Sigmoid colon (tissue), 7 donors: ENCODE measurements around the gene RNU1-2. TPM values are rescaled to one million over a fixed set of nuclear protein-coding genes. Genes with fewer than 3 reads are reported as not detected.
"Not testable (repeated sequence)": the region's sequence is repeated elsewhere in the genome, so short reads cannot be mapped to it uniquely, and the experiment has no call there.

Source experiments
- DNase-seq: peaks from one replicate; pipeline ENCODE4 v3.0.0-alpha.2; 2019
- H3K27ac ChIP-seq, 4 donors: fragments of 200-600 bp; sonication (generic); one replicate each; pipeline ENCODE4 v1.5.1; 2016 to 2019; ENCODE audit warnings: mild to moderate bottlenecking in 1 of 4
- H3K27me3 ChIP-seq, 3 donors: fragments of 200-600 bp; sonication (generic); one replicate each; pipeline ENCODE4 v1.5.1; 2019; ENCODE audit warnings: mild to moderate bottlenecking in 1 of 3
- H3K36me3 ChIP-seq, 4 donors: fragments of 200-600 bp; sonication (generic); one replicate each; pipeline ENCODE4 v1.5.1; 2016 to 2019
- H3K4me1 ChIP-seq, 4 donors: fragments of 200-600 bp; sonication (generic); one replicate each; pipeline ENCODE4 v1.5.1; 2017 to 2019
- H3K4me3 ChIP-seq, 4 donors: fragments of 200-600 bp; sonication (generic); one replicate each; pipeline ENCODE4 v1.5.1; 2017 to 2019; ENCODE audit warnings: mild to moderate bottlenecking in 2 of 4, moderate library complexity in 1 of 4
- H3K9me3 ChIP-seq, 4 donors: fragments of 200-600 bp in 3 of 4; sonication (generic) in 3 of 4; one replicate each; pipeline versions ENCODE4 v1.5.1 to v1.6.1; 2013 to 2019
- EP300 ChIP-seq, 4 donors: sonication (generic); formaldehyde crosslinking; IDR thresholded peaks; one replicate each; pipeline ENCODE4 v1.6.1; 2017; ENCODE audit warnings: antibody characterized with exemption in 4 of 4
- POLR2A ChIP-seq, 2 donors: fragments of 450-650 bp; IDR thresholded peaks; one replicate each; pipeline ENCODE4 v1.6.1; 2016; ENCODE audit warnings: antibody characterized with exemption in 2 of 2, mild to moderate bottlenecking in 2 of 2, moderate library complexity in 2 of 2
- POLR2AphosphoS5 ChIP-seq, 4 donors: sonication (generic); formaldehyde crosslinking; IDR thresholded peaks; one replicate each; pipeline ENCODE4 v1.6.1; 2017; ENCODE audit warnings: antibody characterized with exemption in 4 of 4
- WGBS, 2 donors: extraction: QIAGEN DNeasy Blood & Tissue Kit; methylation state at CpG; one replicate each; pipeline ENCODE4 v1.1.7; 2013; 5-methylcytosine and 5-hydroxymethylcytosine counted together
- intact Hi-C: fragments of 100-400 bp; cut with DNase I; formaldehyde crosslinking; loops from one replicate; pipeline ENCODE4 v1.15.1; 2023
- polyA plus RNA-seq, 3 donors: library from polyadenylated mRNA; stranded (reverse); fragments of 200-250 nt; gene quantifications; one replicate each; pipeline ENCODE4 v1.2.3, GENCODE V29; 2013
- total RNA-seq, 4 donors: library from RNA; depleted of rRNA; stranded (reverse); fragments of >200 nt; gene quantifications; one replicate each; pipeline ENCODE4 v1.1.0, GENCODE V29; 2016
- TF ChIP-seq, protein P1 (sequence below), 4 experiments: fragments of 450-650 bp in 3 of 4; fragments of 200-600 bp in 1 of 4; IDR thresholded peaks; one replicate each; pipeline ENCODE4 v1.5.1; 2016 to 2019; ENCODE audit warnings: antibody characterized with exemption in 4 of 4, mild to moderate bottlenecking in 3 of 4, moderate library complexity in 2 of 4
- donor health status: healthy with polysubstance abuse.
- donor health status: Bipolar disorder and iron deficiency.
- donor health status: healthy.

Gene RNU1-2
- total and polyA plus RNA-seq, 7 donors = under 0.01 TPM; not detected in 3

DNA sequence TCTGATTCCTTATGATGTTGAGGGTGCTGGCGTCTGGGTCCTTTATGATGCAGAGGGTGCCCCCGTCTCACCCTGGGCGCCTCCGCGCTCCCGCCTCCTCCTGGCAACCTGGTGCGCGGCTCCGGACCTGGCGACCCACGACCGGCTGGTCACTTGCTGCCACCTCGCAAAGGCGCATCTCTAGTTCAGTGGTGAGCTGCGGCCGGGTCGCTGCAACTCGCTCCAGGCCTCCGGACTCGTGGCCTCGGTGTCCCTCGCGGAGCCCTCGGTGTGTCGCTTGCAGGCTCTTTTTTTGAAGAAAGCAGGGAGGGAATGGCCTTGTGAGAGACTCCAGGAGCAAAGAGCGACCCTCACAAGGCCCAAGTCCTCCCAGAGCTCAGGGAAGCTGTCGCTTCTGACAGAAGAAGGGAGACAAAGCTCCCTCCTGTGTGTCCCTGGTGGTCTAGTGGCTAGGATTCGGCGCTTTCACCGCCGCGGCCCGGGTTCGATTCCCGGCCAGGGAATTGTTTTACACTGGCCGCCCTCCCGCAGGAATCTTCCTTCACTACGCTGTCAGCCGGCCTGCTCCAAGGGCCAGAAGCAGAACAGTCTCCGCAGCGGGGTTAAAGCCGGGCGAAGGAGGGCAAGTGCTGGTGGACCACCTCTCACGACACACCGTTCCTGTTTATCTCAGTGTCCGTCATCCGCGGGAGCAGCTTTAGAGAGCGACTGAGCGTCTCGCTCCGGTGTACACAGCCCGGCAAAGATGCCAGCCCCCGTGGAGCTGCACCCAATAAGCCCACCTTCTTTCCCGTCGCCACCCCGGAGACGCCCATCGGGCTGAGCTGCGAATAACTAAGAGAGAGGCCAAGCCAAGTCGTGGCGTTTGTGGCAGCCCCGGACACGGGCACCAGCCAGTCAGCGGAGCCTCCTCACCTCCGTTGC, 23.4 kb upstream of the RNU1-2 start:
- Histone ChIP-seq H3K27ac (peak overlapping the region in 1 of 4 donors; percentile 50), H3K4me3 (peak overlapping the region; percentile 32 to 38 (median 35)), H3K27me3 (peaks cover 0 to 25% (median 4%) of the 10 kb centered on the region in 3 donors)
- WGBS, 2 donors = 38 to 44% methylated on average over 59 of the region's 66 CpGs
- H3K9me3 ChIP-seq, H3K4me1 ChIP-seq, H3K36me3 ChIP-seq, intact Hi-C loops: not testable (repeated sequence)
- DNase-seq = peak; percentile 84

DNA sequence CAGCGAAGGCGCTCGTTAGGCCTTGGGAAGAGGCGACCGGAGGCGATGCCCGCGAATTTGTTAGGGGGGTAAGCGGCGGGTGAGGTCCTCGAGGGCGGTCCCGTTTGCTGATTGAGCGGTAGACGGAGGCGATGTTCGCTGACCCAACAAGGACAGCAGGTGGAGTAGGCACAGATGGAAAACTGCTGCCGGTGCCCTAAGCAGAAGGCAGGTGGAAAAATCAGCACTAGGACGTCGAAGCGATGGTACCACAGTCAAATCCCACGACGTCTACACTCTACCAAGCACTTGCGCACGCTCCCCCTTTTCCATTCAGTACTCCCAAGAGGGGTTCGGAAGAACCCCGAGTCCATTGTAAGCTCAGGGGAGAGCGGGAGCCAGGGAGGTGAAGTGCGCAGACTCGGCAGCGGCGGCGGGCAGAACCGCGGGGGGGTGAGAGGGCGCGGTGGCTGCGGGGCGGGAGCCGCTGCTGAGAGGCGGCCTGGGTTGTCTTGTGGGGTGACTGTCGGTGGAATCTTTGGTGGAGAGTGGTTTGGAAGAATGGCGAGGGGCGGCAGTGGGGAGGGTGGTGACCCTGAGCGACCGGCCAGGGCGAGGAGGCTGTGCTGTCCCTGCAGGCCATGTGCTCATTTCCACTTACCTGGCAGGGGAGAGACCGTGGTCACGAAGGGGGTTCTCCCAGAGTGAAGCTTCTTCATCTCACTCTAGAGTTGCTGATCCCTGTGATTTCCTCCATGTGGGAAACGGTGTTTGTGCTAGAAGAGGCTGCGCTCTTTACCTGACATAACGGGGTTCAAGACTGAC, 22.5 kb upstream of the RNU1-2 start:
- H3K4me1 ChIP-seq, intact Hi-C loops, H3K36me3 ChIP-seq, H3K9me3 ChIP-seq: not testable (repeated sequence)
- peak overlapping the region; percentile 32 to 38 (median 35) for H3K4me3 ChIP-seq
- peaks cover 0 to 25% (median 4%) of the 10 kb centered on the region in 3 donors for H3K27me3 ChIP-seq
- peak overlapping the region in 1 of 4 donors; percentile 50 for H3K27ac ChIP-seq
- peak; percentile 90 for DNase-seq
- 11 to 19% methylated on average over 41 to 42 of the region's 52 CpGs for WGBS, 2 donors

DNA sequence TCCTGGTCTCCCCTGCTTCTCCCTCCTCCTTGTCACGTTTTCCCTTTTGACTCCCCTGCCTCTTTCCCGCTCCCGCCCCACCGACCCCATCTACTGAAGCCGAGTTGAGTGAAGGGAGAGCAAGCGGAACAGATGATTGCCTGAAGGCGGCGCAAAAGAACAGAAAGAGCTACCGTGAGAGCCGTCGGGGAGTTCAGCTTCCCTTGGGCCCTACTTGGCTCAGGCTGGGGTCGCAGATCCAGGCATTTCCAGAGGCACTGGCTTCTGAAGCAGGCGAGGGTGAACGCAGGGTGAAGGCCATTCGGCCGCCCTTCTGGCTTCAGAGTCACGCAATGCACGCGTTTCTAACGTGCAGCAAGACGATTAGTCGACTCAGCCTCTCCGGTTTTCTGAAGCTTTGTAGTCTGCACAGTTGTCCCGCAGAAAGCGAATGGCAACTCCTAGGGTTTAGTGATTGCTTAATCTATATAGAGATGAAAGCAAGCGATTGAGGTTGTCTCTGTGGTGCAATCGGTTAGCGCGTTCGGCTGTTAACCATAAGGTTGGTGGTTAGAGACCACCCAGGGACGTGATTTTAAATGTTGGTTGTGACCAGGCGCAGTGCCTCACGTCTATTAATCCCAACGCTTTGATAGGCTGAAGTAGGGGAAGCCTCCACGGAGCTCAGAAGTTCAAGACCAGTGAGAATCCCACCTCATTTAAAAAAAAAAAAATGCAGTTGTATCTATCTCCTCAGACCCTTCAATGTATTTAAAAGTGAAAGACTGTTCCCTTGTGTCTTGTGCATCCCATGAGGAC, 20.6 kb upstream of the RNU1-2 start:
- H3K27ac ChIP-seq, H3K4me1 ChIP-seq, H3K9me3 ChIP-seq, DNase-seq, H3K4me3 ChIP-seq, H3K36me3 ChIP-seq, intact Hi-C loops: not testable (repeated sequence)
- WGBS, 2 donors = 56 to 64% methylated on average over 32 to 33 of the region's 35 CpGs
- peaks cover 0 to 25% (median 4%) of the 10 kb centered on the region in 3 donors for H3K27me3 ChIP-seq

DNA sequence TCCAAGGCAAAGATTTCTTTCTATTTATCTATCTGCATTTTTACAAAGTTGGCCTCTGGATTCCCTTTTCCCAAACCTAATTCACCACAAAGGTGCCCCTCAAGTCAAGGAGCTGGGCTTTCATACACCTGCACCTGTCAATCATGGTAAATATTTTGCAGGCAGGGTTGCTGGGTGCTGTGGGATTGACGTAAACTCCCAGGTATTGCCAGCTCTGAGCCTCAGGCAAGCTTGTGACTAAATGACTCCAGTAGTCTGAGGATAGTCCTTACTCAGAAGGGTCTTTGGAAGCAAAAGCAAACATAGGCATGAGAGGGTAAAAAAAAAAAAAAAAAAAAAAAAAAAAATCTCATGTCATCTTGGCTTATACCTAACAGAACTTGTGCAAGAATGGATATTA, 14.0 kb upstream of the RNU1-2 start:
- H3K27ac ChIP-seq, intact Hi-C loops, H3K36me3 ChIP-seq, DNase-seq, H3K27me3 ChIP-seq, H3K4me3 ChIP-seq, H3K9me3 ChIP-seq, H3K4me1 ChIP-seq: not testable (repeated sequence)
- 55 to 83% methylated on average over 1 of the region's 1 CpG for WGBS, 2 donors

DNA sequence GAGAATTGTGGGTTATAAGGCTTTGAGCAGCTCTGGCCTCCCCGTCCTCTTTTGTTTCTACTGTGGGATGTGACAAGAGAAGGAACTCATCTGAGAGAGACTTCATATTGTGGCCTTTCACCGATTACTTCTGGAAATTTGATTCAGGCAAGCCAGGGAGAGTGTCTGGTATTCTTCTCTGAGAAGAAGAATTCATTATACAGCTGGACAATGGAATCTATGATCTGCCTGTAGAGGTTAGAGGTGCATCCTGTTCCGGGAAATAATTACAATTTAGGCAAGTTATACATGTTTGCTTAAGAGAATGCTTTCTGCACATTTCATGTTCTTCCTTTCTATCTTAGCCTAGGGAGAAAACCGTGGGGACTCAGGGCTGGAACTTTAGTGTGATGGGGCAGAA, 12.8 kb upstream of the RNU1-2 start:
- Histone ChIP-seq H3K27me3 (no peaks in the 10 kb centered on the region), H3K27ac (no peak overlapping the region), H3K4me3 (no peak overlapping the region), H3K9me3 (no peaks in the 10 kb centered on the region), H3K4me1 (no peaks in the 10 kb centered on the region), H3K36me3 (no peaks in the 10 kb centered on the region)
- DNase-seq = no peak
- intact Hi-C loops = no loop called here
- 56 to 72% methylated on average over 4 of the region's 4 CpGs for WGBS, 2 donors
- TF ChIP-seq POLR2AphosphoS5 (IDR thresholded peaks at IDR 0.05) (no peak), EP300 (IDR thresholded peaks at IDR 0.05) (no peak), POLR2A (IDR thresholded peaks at IDR 0.05) (no peak)
- TF ChIP-seq, protein P1, sequence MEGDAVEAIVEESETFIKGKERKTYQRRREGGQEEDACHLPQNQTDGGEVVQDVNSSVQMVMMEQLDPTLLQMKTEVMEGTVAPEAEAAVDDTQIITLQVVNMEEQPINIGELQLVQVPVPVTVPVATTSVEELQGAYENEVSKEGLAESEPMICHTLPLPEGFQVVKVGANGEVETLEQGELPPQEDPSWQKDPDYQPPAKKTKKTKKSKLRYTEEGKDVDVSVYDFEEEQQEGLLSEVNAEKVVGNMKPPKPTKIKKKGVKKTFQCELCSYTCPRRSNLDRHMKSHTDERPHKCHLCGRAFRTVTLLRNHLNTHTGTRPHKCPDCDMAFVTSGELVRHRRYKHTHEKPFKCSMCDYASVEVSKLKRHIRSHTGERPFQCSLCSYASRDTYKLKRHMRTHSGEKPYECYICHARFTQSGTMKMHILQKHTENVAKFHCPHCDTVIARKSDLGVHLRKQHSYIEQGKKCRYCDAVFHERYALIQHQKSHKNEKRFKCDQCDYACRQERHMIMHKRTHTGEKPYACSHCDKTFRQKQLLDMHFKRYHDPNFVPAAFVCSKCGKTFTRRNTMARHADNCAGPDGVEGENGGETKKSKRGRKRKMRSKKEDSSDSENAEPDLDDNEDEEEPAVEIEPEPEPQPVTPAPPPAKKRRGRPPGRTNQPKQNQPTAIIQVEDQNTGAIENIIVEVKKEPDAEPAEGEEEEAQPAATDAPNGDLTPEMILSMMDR (IDR thresholded peaks at IDR 0.05) = no peak

DNA sequence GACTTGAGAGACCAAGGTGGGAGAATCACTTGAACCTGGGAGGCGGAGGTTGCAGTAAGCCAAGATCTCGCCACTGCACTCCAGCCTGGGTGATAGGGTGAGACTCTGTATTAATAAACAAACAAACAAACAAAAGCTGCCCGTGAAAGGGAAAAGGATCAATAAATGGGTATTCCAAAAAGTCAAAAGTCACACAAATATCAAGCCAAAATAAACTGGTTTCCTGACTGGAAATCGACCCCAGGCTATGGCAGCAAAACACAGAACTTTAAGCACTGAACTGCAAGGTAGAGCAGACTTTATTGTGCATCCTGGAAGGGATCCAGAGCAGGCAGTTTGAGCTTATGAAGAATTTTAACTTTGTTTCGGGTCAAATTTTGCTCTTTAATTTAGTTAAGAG, 11.3 kb upstream of the RNU1-2 start:
- 81 to 85% methylated on average over 5 of the region's 5 CpGs for WGBS, 2 donors
- DNase-seq, H3K4me3 ChIP-seq, H3K36me3 ChIP-seq, intact Hi-C loops, H3K9me3 ChIP-seq, H3K4me1 ChIP-seq, H3K27ac ChIP-seq, H3K27me3 ChIP-seq: not testable (repeated sequence)
